ENCODE measurements around the gene ADNP. TPM values are rescaled to one million over a fixed set of nuclear protein-coding genes. Genes with fewer than 3 reads are reported as not detected.

ADNP gene
- 22.6 and 57.0 TPM in 2 replicates for total RNA-seq

DNA sequence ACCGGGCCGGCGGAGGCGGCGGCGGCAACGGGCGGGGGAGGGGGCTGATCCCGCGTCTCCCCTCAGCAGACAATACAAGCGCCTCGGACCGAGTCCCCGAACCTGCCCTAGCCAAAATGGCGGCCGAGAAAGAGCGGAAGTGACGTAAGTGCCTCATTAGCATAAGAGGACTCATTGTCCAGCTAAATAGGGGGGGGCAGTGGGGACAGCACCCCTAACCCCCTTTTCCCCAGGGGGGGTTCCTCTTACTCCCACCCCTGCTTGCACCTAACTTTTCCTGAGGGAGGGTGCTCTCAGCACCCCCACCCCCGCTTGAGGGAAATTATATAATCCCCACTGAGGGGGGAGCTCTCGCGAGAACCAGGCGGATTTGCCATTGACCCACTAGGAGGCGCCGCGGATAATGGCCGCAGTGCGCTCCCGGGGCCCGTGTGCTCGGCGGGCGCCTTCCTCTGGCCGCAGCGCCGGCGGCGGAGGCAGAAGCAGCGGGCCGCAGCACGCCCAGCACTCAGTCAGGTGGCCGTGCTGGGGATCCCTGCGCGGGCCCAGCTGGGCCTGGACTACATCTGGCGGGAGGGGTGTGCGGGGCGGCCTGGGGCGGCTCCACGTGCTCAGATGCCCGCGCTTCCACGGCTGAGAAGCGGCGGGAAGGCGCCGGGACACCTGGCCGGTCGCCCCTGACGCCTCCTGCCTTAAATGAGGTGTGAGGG, at the start of gene ADNP:
ADNP (minus strand) TSS at position 132 of the 710 bp plus-strand sequence. CDS start 27,441 bp downstream, outside the sequence.

DNA sequence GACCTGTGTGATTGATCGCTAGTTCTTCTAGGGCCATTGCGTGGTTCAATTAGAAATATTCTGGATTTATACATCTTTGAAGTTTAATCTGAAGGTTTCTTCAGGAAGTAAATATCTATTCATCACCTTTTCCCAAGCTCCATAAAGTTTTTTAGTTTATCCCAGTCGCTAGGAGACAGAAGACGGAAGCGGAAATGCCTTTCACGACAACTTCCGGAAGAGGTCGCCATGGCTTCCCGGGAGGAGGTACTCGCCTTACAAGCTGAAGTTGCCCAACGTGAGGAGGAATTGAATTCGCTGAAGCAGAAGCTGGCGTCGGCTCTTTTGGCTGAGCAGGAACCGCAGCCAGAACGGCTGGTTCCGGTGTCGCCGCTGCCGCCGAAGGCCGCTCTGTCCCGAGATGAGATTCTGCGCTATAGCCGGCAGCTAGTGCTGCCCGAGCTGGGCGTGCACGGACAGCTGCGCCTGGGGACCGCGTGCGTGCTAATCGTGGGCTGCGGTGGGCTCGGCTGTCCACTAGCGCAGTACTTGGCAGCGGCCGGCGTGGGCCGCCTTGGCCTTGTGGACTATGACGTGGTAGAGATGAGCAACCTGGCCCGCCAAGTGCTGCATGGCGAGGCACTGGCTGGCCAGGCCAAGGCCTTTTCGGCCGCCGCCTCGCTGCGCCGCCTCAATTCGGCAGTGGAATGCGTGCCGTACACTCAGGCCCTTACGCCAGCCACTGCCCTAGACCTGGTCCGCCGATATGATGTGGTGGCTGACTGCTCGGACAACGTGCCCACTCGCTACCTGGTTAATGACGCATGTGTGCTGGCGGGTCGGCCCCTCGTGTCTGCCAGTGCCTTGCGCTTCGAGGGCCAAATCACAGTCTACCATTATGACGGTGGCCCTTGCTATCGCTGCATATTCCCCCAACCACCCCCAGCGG, 27.6 kb upstream of the ADNP start, which contains the start of gene MOCS3:
MOCS3 (plus strand) TSS at position 204 of the 928 bp plus-strand sequence; CDS start at position 229, 25 bp downstream.

DNA sequence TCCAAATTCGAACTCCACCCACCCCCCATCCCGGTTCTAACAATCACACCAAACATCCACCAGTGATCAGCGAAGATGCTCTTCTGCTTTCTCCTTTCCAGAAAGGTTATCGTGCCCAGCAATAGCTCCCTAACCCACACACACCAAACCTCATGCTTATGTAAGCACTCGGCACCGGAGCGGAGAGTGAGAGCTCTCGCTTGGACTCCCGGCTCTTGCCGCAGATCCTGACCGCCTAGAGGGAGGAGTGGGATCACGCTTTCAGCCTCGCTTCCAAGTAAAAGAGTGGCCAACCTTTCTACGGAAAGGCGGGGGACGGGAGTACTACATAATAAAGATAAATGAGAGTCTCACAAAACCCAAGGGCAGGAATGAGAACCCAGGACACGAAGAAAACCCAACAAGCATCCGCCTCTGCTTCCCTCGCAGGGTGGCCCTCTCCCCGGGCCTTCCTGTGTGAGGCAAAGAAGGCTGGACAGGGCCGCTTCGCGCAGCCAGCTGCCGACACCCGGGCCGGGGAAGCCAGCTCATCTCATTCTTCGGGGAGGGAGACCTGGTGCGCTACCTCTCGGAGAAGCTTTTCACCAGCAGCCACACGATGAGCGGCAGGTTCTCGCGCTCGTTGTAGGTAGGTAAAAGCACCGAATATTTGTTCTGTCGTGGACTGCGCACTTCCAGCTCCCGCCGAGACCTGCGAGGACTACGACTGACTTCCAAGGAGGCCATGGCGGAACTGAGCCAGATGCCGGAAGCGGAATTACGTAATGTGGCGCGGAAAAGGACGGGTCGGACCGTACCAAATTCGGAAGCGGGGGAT, 26.8 kb upstream of the ADNP start, which contains the start of gene DPM1:
DPM1 (minus strand) TSS at position 735 of the 817 bp plus-strand sequence; CDS start at position 726, 9 bp downstream.

Other genes starting within 250 kb of the ADNP start
- 2.3 and 13.7 TPM in 2 replicates for gene RIPOR3, start 239.9 kb downstream of the ADNP start, total RNA-seq
- 1.0 and 1.9 TPM in 2 replicates for gene PARD6B, start 199.9 kb downstream of the ADNP start, total RNA-seq
- 1.4 and 24.6 TPM in 2 replicates for gene BCAS4, start 136.4 kb downstream of the ADNP start, total RNA-seq
- gene DPM1, start 27.1 kb upstream of the ADNP start, total RNA-seq, result 49.7 and 52.9 TPM in 2 replicates
- gene MOCS3, start 27.4 kb upstream of the ADNP start, total RNA-seq, result 5.1 and 8.3 TPM in 2 replicates
- 12.5 and 208 TPM in 2 replicates for gene KCNG1, start 91.7 kb upstream of the ADNP start, total RNA-seq

Measured in epithelial cell of alveolus of lung (primary cell).